LHCN-M2 (cell line): ENCODE data around the gene PSAPL1. TPM values are rescaled to one million over a fixed set of nuclear protein-coding genes. Genes with fewer than 3 reads are reported as not detected.
A peak's percentile ranks its signal among the peaks of the same experiment; 100 is the strongest.

Experiments
- DNase-seq: peaks from one replicate; pipeline ENCODE4 v3.0.0-alpha.2; 2012; ENCODE audit warnings: low read depth
- total RNA-seq: library from RNA; depleted of rRNA; stranded (reverse); fragments of >200 nt; gene quantifications from 2 replicates; pipeline ENCODE4 v1.2.3, GENCODE V29; 2014

Gene PSAPL1
- total RNA-seq, 1 experiment from 2014 or later: not detected

- DNase-seq: no peak
Observed at GRCh38 chr4:7419961-7420660, 14.6 kb downstream of the PSAPL1 start.

GRCh38 chr4:7418131-7418943 is 16.4 kb downstream of the PSAPL1 start:
- DNase-seq: no peak

GRCh38 chr4:7417639-7418038 is 17.1 kb downstream of the PSAPL1 start:
- DNase-seq: no peak

GRCh38 chr4:7416745-7417432 is 17.8 kb downstream of the PSAPL1 start:
- DNase-seq: no peak

- DNase-seq: no peak
Observed at GRCh38 chr4:7415927-7416686, 18.6 kb downstream of the PSAPL1 start.

- no peak for DNase-seq
Observed at GRCh38 chr4:7414736-7415510, 19.8 kb downstream of the PSAPL1 start.

GRCh38 chr4:7414046-7414445 is 20.7 kb downstream of the PSAPL1 start:
- DNase-seq: no peak

- DNase-seq: no peak
Observed at GRCh38 chr4:7412554-7412912, 22.2 kb downstream of the PSAPL1 start.

- no peak for DNase-seq
Observed at GRCh38 chr4:7411896-7412553, 22.7 kb downstream of the PSAPL1 start.

- no peak for DNase-seq
Observed at GRCh38 chr4:7411491-7411890, 23.2 kb downstream of the PSAPL1 start.

- DNase-seq: no peak
Observed at GRCh38 chr4:7410446-7410845, 24.3 kb downstream of the PSAPL1 start.

- DNase-seq: no peak
Observed at GRCh38 chr4:7408166-7408565, 26.6 kb downstream of the PSAPL1 start.

- no peak for DNase-seq
Observed at GRCh38 chr4:7403001-7403400, 31.7 kb downstream of the PSAPL1 start.

- DNase-seq: no peak
Observed at GRCh38 chr4:7402526-7402925, 32.2 kb downstream of the PSAPL1 start.

GRCh38 chr4:7400671-7401298 is 33.9 kb downstream of the PSAPL1 start:
- DNase-seq: no peak

GRCh38 chr4:7399440-7400234 is 35.1 kb downstream of the PSAPL1 start:
- DNase-seq: no peak

- no peak for DNase-seq
Observed at GRCh38 chr4:7398788-7399439, 35.8 kb downstream of the PSAPL1 start.

GRCh38 chr4:7398104-7398423 is 36.7 kb downstream of the PSAPL1 start:
- peak; percentile 81 for DNase-seq
